ENCODE measurements around the gene PTH1R.

- TF ChIP-seq CTCF (IDR thresholded peaks at IDR 0.05): no peak
- TF ChIP-seq ZFX (IDR thresholded peaks at IDR 0.05; ENCODE audit: borderline replicate concordance): no peak
Measured at GRCh38 chr3:46851364-46852333, 25.9 kb upstream of the PTH1R start.

Data from 22Rv1 (cell line).